H1 (cell line): ENCODE measurements around the gene GPX7. TPM values are rescaled to one million over a fixed set of nuclear protein-coding genes. Genes with fewer than 3 reads are reported as not detected.

Experiments
- CTCF ChIA-PET: fragments of 300-600 bp; sonication (Branson Sonifier 250); formaldehyde crosslinking; loops from one replicate; lab custom pipeline; 2021; ENCODE audit not compliant: partially characterized antibody; lab: Charles Lee
- POLR2A ChIA-PET: fragments of 300-600 bp; sonication (Branson Sonifier 250); formaldehyde crosslinking; loops from one replicate; lab custom pipeline; 2021; ENCODE audit warnings: inconsistent platforms; ENCODE audit not compliant: partially characterized antibody; lab: Charles Lee
- DNase-seq, 2 experiments: peaks; one replicate each; pipeline versions ENCODE4 v3.0.0 to v3.0.0-alpha.2; 2010 to 2022; ENCODE audit warnings: low spot score in 2 of 2, low read depth in 1 of 2, mixed read lengths in 1 of 2
- FAIRE-seq: peaks from 2 replicates; lab custom pipeline; 2011; peaks lifted over from hg19 to GRCh38; lab: Jason Lieb, UNC
- H2AFZ ChIP-seq: 2 replicates; pipeline ENCODE4 v1.8.1; 2012; ENCODE audit warnings: low read length, inconsistent platforms
- H2AK5ac ChIP-seq: 2 replicates; pipeline ENCODE4 v1.6.1; 2013; ENCODE audit warnings: low read depth, low read length
- H2BK120ac ChIP-seq: replicated peaks from 2 replicates; pipeline ENCODE3; 2013; ENCODE audit warnings: low read depth, low read length, inconsistent platforms
- H2BK12ac ChIP-seq: 2 replicates; pipeline ENCODE4 v1.6.1; 2013; ENCODE audit warnings: low read depth, low read length
- H2BK15ac ChIP-seq: 2 replicates; pipeline ENCODE4 v1.6.1; 2013; ENCODE audit warnings: low read length
- H2BK20ac ChIP-seq: 2 replicates; pipeline ENCODE4 v1.6.1; 2013; ENCODE audit warnings: low read length
- H2BK5ac ChIP-seq: 2 replicates; pipeline ENCODE4 v1.6.1; 2013; ENCODE audit warnings: low read depth, low read length
- H3K14ac ChIP-seq: 2 replicates; pipeline ENCODE4 v1.6.1; 2013; ENCODE audit warnings: inconsistent platforms; ENCODE audit not compliant: insufficient read length
- H3K18ac ChIP-seq: 2 replicates; pipeline ENCODE4 v1.6.1; 2013; ENCODE audit warnings: low read length; ENCODE audit errors: extremely low read depth
- H3K23ac ChIP-seq: 2 replicates; pipeline ENCODE4 v1.6.1; 2013; ENCODE audit warnings: inconsistent platforms; ENCODE audit not compliant: insufficient read length
- H3K23me2 ChIP-seq: 2 replicates; pipeline ENCODE4 v1.6.1; 2013; ENCODE audit warnings: low read depth, low read length
- H3K27ac ChIP-seq: 2 replicates; pipeline ENCODE4 v1.6.1; 2011; ENCODE audit warnings: low read depth, low read length, inconsistent platforms
- H3K27me3 ChIP-seq, 4 experiments: replicated peaks in 1 of 4; 1 replicate in 1 of 4; 2 replicates in 3 of 4; pipeline versions ENCODE4 v1.6.1 to v1.8.1; 2011 to 2013; ENCODE audit warnings: low read length in 3 of 4, mild to moderate bottlenecking in 3 of 4, inconsistent platforms in 2 of 4, mixed read lengths in 2 of 4, moderate library complexity in 1 of 4; ENCODE audit not compliant: control insufficient read depth in 3 of 4, insufficient read depth in 3 of 4; ENCODE audit errors: extremely low read depth in 1 of 4
- H3K36me3 ChIP-seq, 4 experiments: 2 replicates each; pipeline versions ENCODE4 v1.6.1 to v1.8.1; 2011 to 2013; ENCODE audit warnings: mild to moderate bottlenecking in 4 of 4, low read length in 3 of 4, moderate library complexity in 2 of 4, control low read depth in 1 of 4, inconsistent platforms in 1 of 4; ENCODE audit not compliant: insufficient read depth in 4 of 4, control insufficient read depth in 2 of 4
- H3K4ac ChIP-seq: replicated peaks from 2 replicates; pipeline ENCODE3; 2013; ENCODE audit warnings: low read length, low read depth, mixed read lengths, inconsistent platforms; ENCODE audit not compliant: insufficient read length
- H3K4me1 ChIP-seq, 4 experiments: replicated peaks in 1 of 4; 1 replicate in 1 of 4; 2 replicates in 3 of 4; pipeline versions ENCODE4 v1.6.1 to v1.8.1; 2011 to 2013; ENCODE audit warnings: low read length in 3 of 4, inconsistent platforms in 2 of 4, mixed read lengths in 1 of 4; ENCODE audit not compliant: insufficient read depth in 4 of 4, control insufficient read depth in 3 of 4
- H3K4me2 ChIP-seq, 2 experiments: 2 replicates each; pipeline versions ENCODE4 v1.6.1 to v1.8.1; 2011 to 2013; ENCODE audit warnings: low read depth in 2 of 2, low read length in 2 of 2, control low read depth in 1 of 2, inconsistent platforms in 1 of 2, mild to moderate bottlenecking in 1 of 2; ENCODE audit not compliant: insufficient read depth in 1 of 2
- H3K4me3 ChIP-seq, 4 experiments: fragments of 200-600, 300-600 bp in 1 of 4; sonication (generic), shearing (Covaris generic), sonication (Bioruptor Twin) in 1 of 4; 2 replicates each; pipeline versions ENCODE4 v1.5.1 to v1.8.1; 2011 to 2016; ENCODE audit warnings: low read length in 4 of 4, low read depth in 3 of 4, control low read depth in 2 of 4, inconsistent platforms in 2 of 4, mild to moderate bottlenecking in 2 of 4, mixed read lengths in 1 of 4, moderate library complexity in 1 of 4; ENCODE audit not compliant: insufficient read depth in 2 of 4; ENCODE audit errors: extremely low read depth in 1 of 4
- H3K56ac ChIP-seq: replicated peaks from 2 replicates; pipeline ENCODE3; 2013; ENCODE audit warnings: low read depth, mild to moderate bottlenecking, mixed read lengths, low read length, inconsistent platforms; ENCODE audit not compliant: insufficient read length
- H3K79me1 ChIP-seq: 2 replicates; pipeline ENCODE4 v1.6.1; 2013; ENCODE audit warnings: low read depth, low read length, control low read depth
- H3K79me2 ChIP-seq, 2 experiments: 2 replicates each; pipeline versions ENCODE4 v1.6.1 to v1.8.1; 2012 to 2013; ENCODE audit warnings: low read length in 2 of 2, mild to moderate bottlenecking in 2 of 2, inconsistent platforms in 1 of 2; ENCODE audit not compliant: insufficient read depth in 2 of 2, control insufficient read depth in 1 of 2
- H3K9ac ChIP-seq, 4 experiments: replicated peaks in 1 of 4; 1 replicate in 1 of 4; 2 replicates in 3 of 4; pipeline versions ENCODE4 v1.6.1 to v1.8.1; 2011 to 2013; ENCODE audit warnings: low read depth in 3 of 4, low read length in 3 of 4, control low read depth in 2 of 4, mild to moderate bottlenecking in 2 of 4, moderate library complexity in 2 of 4, inconsistent platforms in 1 of 4; ENCODE audit errors: extremely low read depth in 1 of 4
- H3K9me3 ChIP-seq, 2 experiments: 2 replicates each; pipeline versions ENCODE4 v1.6.1 to v1.8.1; 2012 to 2013; ENCODE audit warnings: mild to moderate bottlenecking in 2 of 2, moderate library complexity in 2 of 2, control low read depth in 1 of 2, inconsistent platforms in 1 of 2, low read depth in 1 of 2, low read length in 1 of 2, mixed read lengths in 1 of 2; ENCODE audit not compliant: insufficient read depth in 2 of 2
- H4K20me1 ChIP-seq, 2 experiments: replicated peaks in 1 of 2; 2 replicates each; pipeline versions ENCODE3 to v1.8.1; 2011 to 2013; ENCODE audit warnings: inconsistent platforms in 2 of 2, low read length in 2 of 2, mild to moderate bottlenecking in 1 of 2; ENCODE audit not compliant: insufficient read depth in 2 of 2, control insufficient read depth in 1 of 2
- H4K5ac ChIP-seq: 2 replicates; pipeline ENCODE4 v1.6.1; 2013; ENCODE audit warnings: low read length, low read depth, mixed read lengths, inconsistent platforms; ENCODE audit not compliant: insufficient read length
- H4K8ac ChIP-seq: 2 replicates; pipeline ENCODE4 v1.8.0; 2013; ENCODE audit warnings: mild to moderate bottlenecking, moderate library complexity, low read length, inconsistent platforms; ENCODE audit not compliant: insufficient read depth; ENCODE audit errors: extremely low read depth
- H4K91ac ChIP-seq: replicated peaks from 2 replicates; pipeline ENCODE3; 2013; ENCODE audit warnings: low read length, mixed read lengths, inconsistent platforms; ENCODE audit not compliant: insufficient read length
- ASH2L ChIP-seq: fragments of 200-600, 300-600 bp; sonication (generic); IDR thresholded peaks from one replicate; pipeline ENCODE4 v1.7.1; 2017; ENCODE audit warnings: low read length
- CTBP2 ChIP-seq: IDR thresholded peaks from 2 replicates; pipeline ENCODE4 v1.7.0; 2011; ENCODE audit warnings: borderline replicate concordance, mild to moderate bottlenecking, moderate library complexity, mixed read lengths, low read length; ENCODE audit not compliant: insufficient read depth, insufficient read length
- EZH2 ChIP-seq: fragments of 200-600 bp; sonication (generic); IDR thresholded peaks from 2 replicates; pipeline ENCODE4 v1.7.1; 2012; ENCODE audit warnings: low read depth, mild to moderate bottlenecking, moderate library complexity, low read length, inconsistent platforms; ENCODE audit not compliant: severe bottlenecking
- KDM1A ChIP-seq: fragments of 200-600, 300-600 bp; sonication (generic); IDR thresholded peaks from 2 replicates; pipeline ENCODE4 v1.7.1; 2016; ENCODE audit warnings: mild to moderate bottlenecking, low read length, borderline replicate concordance
- POLR2AphosphoS5 ChIP-seq: IDR thresholded peaks from 2 replicates; pipeline ENCODE4 v1.6.1; 2011; ENCODE audit warnings: low read depth, low read length
- RAD21 ChIP-seq, 2 experiments: IDR thresholded peaks in 1 of 2; conservative IDR thresholded peaks in 1 of 2; 2 replicates each; pipeline ENCODE4 v1.6.1; 2011; ENCODE audit warnings: low read depth in 2 of 2, low read length in 2 of 2, improper control_type of control experiment in 1 of 2, inconsistent platforms in 1 of 2, mild to moderate bottlenecking in 1 of 2, moderate library complexity in 1 of 2
- RBBP5 ChIP-seq: IDR thresholded peaks from 2 replicates; pipeline ENCODE4 v1.7.1; 2012; ENCODE audit warnings: low read depth, mild to moderate bottlenecking, inconsistent platforms, low read length, moderate library complexity, borderline replicate concordance
- SAP30 ChIP-seq: fragments of 300-600 bp; sonication (generic); IDR thresholded peaks from 2 replicates; pipeline ENCODE4 v1.7.1; 2012; ENCODE audit warnings: low read length, moderate library complexity, mild to moderate bottlenecking, inconsistent platforms; ENCODE audit not compliant: insufficient read depth, insufficient replicate concordance
- SIRT6 ChIP-seq: IDR thresholded peaks from one replicate; pipeline ENCODE4 v1.7.1; 2012; ENCODE audit warnings: low read length, inconsistent platforms
- TBP ChIP-seq: IDR thresholded peaks from 2 replicates; pipeline ENCODE4 v1.6.1; 2011; ENCODE audit warnings: low read depth, low read length, improper control_type of control experiment
- TCF12 ChIP-seq: IDR thresholded peaks from 2 replicates; pipeline ENCODE4 v1.6.1; 2011; ENCODE audit warnings: low read depth, mild to moderate bottlenecking, low read length
- TEAD4 ChIP-seq: IDR thresholded peaks from 2 replicates; pipeline ENCODE4 v1.6.1; 2012; ENCODE audit warnings: low read depth, low read length, inconsistent platforms, mixed read lengths
- ZNF274 ChIP-seq: IDR thresholded peaks from 2 replicates; pipeline ENCODE4 v1.7.0; 2012; ENCODE audit warnings: low read length, borderline replicate concordance; ENCODE audit errors: extremely low read depth
- WGBS, 2 experiments: shearing (Covaris generic) in 1 of 2; methylation state at CpG; one replicate each; pipeline versions ENCODE4 v1.1.6 to v1.1.7; 2013 to 2015; ENCODE audit warnings: low lambda C conversion rate in 2 of 2, mixed read lengths in 2 of 2, inconsistent platforms in 1 of 2, low coverage in 1 of 2, missing lambda C conversion rate in 1 of 2; ENCODE audit not compliant: insufficient replicate concordance in 2 of 2, insufficient coverage in 1 of 2, insufficient read length in 1 of 2; ENCODE audit errors: extremely low coverage in 1 of 2, missing lambda C conversion rate in 1 of 2; 5-methylcytosine and 5-hydroxymethylcytosine counted together
- polyA plus RNA-seq, 7 experiments: library from polyadenylated mRNA; depleted of rRNA in 3 of 7; stranded (reverse) in 5 of 7; unstranded in 2 of 7; fragments of >200 nt in 5 of 7; fragments of 200-250 nt in 2 of 7; gene quantifications; 1 replicate in 5 of 7; 2 replicates in 1 of 7; 4 replicates in 1 of 7; pipeline versions ENCODE4 v1.2.1 to v1.2.3, GENCODE V29; 2011 to 2013; ENCODE audit warnings: missing spikeins in 2 of 7, mixed read lengths in 2 of 7
- total RNA-seq: library from RNA; stranded (reverse); fragmentation: NEBNext Ultra II Directional; extraction: Animal tissue kit (Norgen Biotek cat#: 25700); gene quantifications from 2 replicates; pipeline ENCODE4 v1.2.1, GENCODE V29; 2021

The GPX7 gene
- total and polyA plus RNA-seq, 2 of the 8 experiments (the other 6 are each of a cell fraction or from before 2014, with no cell fraction given), result 13.0 to 37.5 TPM

DNA sequence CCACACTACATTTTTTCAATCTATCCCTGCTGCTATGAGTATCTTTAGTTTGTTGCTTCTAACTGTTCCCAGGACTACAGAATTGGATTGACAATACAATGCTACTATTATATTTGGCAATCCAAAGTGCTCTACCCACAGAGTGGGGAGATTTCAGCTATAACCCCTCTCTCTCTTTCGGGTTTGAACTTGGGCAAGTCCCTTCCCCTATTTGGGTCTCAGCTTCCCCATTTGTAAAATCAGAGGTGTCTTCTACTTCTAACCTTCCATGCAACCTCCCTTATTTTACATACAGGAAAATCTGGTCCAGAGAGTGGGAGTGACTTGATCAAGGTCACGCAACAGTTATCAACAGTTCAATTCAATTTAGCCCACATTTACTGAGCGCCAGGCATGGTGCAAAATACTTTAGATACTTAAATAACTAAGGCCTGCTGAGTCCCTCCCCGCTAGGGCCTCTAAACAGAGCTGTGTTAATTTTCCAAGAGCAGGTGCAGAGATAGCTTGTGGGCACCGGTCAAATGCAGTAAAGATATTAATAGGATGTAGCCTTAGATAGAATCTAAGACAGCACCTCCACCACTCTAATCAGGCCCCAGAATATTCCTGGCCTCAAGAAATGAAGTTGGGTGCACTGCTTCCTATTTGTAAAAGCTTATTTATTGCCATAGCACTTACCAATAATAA lies 9.4 kb upstream of the GPX7 start:
- Histone ChIP-seq H3K36me3 (no peaks in the 10 kb centered on the region), H2BK20ac (no peak overlapping the region), H3K79me1 (no peaks in the 10 kb centered on the region), H3K27ac (no peak overlapping the region), H2BK15ac (no peak overlapping the region), H3K27me3 (0 out of 7 replicates have a peak, but pooled peaks cover 0 to under 1% (median 0%) of the 10 kb centered on the region in 4 experiments), H3K4me2 (no peak overlapping the region), H3K9me3 (no peaks in the 10 kb centered on the region), H2BK5ac (no peak overlapping the region), H4K5ac (no peak overlapping the region), H3K4me1 (peaks cover 0 to 7% (median 2%) of the 10 kb centered on the region in 4 experiments; a peak in 4 of 7 replicates), H4K91ac (no peak overlapping the region), H2AK5ac (no peak overlapping the region), H3K18ac (no peak overlapping the region), H3K4me3 (no peak overlapping the region), H3K23me2 (no peaks in the 10 kb centered on the region), H2BK12ac (no peak overlapping the region), H3K23ac (no peak overlapping the region), H3K79me2 (no peaks in the 10 kb centered on the region), H4K20me1 (no peaks in the 10 kb centered on the region), H3K56ac (no peak overlapping the region), H2AFZ (no peak overlapping the region), H3K14ac (no peak overlapping the region), H4K8ac (no peak overlapping the region), H3K9ac (no peak overlapping the region), H2BK120ac (no peak overlapping the region), H3K4ac (no peak overlapping the region)
- DNase-seq (no peak), FAIRE-seq (no peak)
- 81% methylated on average over 5 of the region's 5 CpGs; no CpG with 5 or more reads in 1 of the 2 experiments for WGBS, 2 experiments
- POLR2A ChIA-PET, result interaction anchor here (0.6 kb wide), 1 partner anchor 9 kb away, joined by 3 read pairs; the partner anchor contains the start of gene GPX7
- CTCF ChIA-PET, result interaction anchor here (1.0 to 2.1 kb wide), 3 partner anchors 12 to 40 kb away, joined by 3 to 7 read pairs (median 5); partner anchors contain the start of gene SHISAL2A
- no peak for TF ChIP-seq SAP30
- TF ChIP-seq EZH2, result no peak
- no peak for TF ChIP-seq KDM1A
- no peak for TF ChIP-seq SIRT6
- no peak for TF ChIP-seq POLR2AphosphoS5
- TF ChIP-seq RAD21 (IDR thresholded peaks at IDR 0.05 in 1 of 2, conservative IDR thresholded peaks at IDR 0.05 in 1 of 2; ENCODE audit: low read depth in 2 of 2, low read length in 2 of 2), result no peak
- no peak for TF ChIP-seq ZNF274
- TF ChIP-seq RBBP5, result no peak
- TF ChIP-seq TCF12, result no peak
- TF ChIP-seq ASH2L, result no peak
- no peak for TF ChIP-seq CTBP2
- no peak for TF ChIP-seq TBP
- no peak for TF ChIP-seq TEAD4
